ENCODE results near the gene GLB1L3.

GLB1L3 gene

GRCh38 chr11:134293119-134294113 lies 17.2 kb downstream of the GLB1L3 start:
- no peak for DNase-seq (ENCODE audit: low read depth)
- H3K4me3 ChIP-seq (ENCODE audit: low read depth, low read length) = no peak overlapping the region
- in situ Hi-C loops (cut with HindIII; ENCODE audit: low sequenced_read_pairs) = no loop called here
- no peak for TF ChIP-seq CTCF (IDR thresholded peaks at IDR 0.05; ENCODE audit: low read depth, low read length, missing control alignments)

DNA sequence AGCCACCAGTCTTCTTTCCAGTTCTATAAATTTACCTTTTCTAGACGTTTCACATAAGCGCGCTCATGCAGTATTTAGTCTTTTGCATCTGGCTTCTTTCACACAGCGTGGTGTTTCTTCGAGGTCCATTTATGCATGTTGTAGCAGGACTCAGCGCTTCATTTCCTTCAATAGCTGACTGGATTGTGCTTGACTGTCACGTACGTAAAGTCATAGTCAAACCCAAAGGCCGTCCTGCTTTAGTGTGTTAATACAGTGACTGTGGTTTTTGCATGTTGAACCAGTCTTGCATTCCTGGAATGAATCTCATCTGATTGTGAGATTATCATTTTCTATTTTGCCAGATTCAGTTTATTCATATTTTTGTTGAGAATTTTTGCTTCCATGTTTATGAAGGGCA lies 18.5 kb downstream of the GLB1L3 start:
- in situ Hi-C loops (cut with HindIII; ENCODE audit: low sequenced_read_pairs) = no loop called here
- no peak for TF ChIP-seq CTCF (IDR thresholded peaks at IDR 0.05; ENCODE audit: low read depth, low read length, missing control alignments)
- no peak overlapping the region for H3K4me3 ChIP-seq (ENCODE audit: low read depth, low read length)
- no peak for DNase-seq (ENCODE audit: low read depth)

DNA sequence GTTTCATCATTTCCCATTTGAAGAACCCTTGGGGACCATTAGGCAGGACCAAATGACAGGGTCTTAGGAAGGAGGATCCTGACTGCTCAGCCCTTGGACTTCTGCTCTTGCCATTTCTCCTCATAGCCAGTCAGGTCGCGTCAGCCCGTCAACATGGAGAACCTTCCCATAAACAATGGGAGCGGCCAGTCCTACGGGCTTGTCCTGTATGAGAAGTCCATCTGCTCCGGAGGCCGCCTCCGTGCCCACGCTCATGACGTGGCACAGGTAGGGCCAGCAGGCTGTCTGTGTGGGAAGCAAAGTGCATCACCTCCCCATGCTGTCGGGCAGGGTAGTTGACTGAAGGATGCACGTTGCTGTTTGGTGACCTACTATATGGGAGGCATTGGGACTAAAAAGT lies 36.0 kb downstream of the GLB1L3 start:
- H3K4me3 ChIP-seq (ENCODE audit: low read depth, low read length) = no peak overlapping the region
- in situ Hi-C loops (cut with HindIII; ENCODE audit: low sequenced_read_pairs) = no loop called here
- DNase-seq (ENCODE audit: low read depth) = no peak
- no peak for TF ChIP-seq CTCF (IDR thresholded peaks at IDR 0.05; ENCODE audit: low read depth, low read length, missing control alignments)

- no peak for TF ChIP-seq CTCF (IDR thresholded peaks at IDR 0.05; ENCODE audit: low read depth, low read length, missing control alignments)
- H3K4me3 ChIP-seq (ENCODE audit: low read depth, low read length) = no peak overlapping the region
- DNase-seq (ENCODE audit: low read depth) = no peak
- in situ Hi-C loops (cut with HindIII; ENCODE audit: low sequenced_read_pairs) = no loop called here
These were observed 36.6 kb downstream of the GLB1L3 start for GRCh38 chr11:134312807-134313206.

DNA sequence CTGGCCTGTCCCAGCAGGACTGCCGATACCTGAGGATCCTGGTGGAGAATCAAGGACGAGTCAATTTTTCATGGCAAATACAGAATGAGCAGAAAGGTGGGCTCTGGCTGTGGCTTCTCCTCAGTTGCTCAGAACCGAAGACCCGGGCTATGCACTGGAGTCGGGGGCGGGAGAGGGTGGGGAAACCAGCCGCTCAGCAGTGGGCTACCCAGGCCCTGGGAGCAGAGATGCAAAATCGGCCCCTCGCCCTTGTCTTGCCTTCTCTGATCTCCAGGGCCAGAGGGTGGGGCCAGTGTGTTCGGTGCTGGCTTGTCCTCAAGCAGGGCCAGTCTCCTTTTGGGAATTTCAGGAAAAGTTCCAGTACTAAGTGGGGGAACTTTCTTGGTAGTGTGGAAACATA lies 37.2 kb downstream of the GLB1L3 start:
- no peak overlapping the region for H3K4me3 ChIP-seq (ENCODE audit: low read depth, low read length)
- no peak for DNase-seq (ENCODE audit: low read depth)
- in situ Hi-C loops (cut with HindIII; ENCODE audit: low sequenced_read_pairs) = no loop called here
- no peak for TF ChIP-seq CTCF (IDR thresholded peaks at IDR 0.05; ENCODE audit: low read depth, low read length, missing control alignments)

- no peak for TF ChIP-seq CTCF (IDR thresholded peaks at IDR 0.05; ENCODE audit: low read depth, low read length, missing control alignments)
- no peak overlapping the region for H3K4me3 ChIP-seq (ENCODE audit: low read depth, low read length)
- DNase-seq (ENCODE audit: low read depth) = no peak
- in situ Hi-C loops (cut with HindIII; ENCODE audit: low sequenced_read_pairs) = no loop called here
These were observed 37.8 kb downstream of the GLB1L3 start for GRCh38 chr11:134313821-134314607.

All from astrocyte of the cerebellum (primary cell).